Measurements from ENCODE around the gene DOCK8. TPM values are rescaled to one million over a fixed set of nuclear protein-coding genes. Genes with fewer than 3 reads are reported as not detected.

The DOCK8 gene
- polyA plus RNA-seq, 2 of the 4 experiments (the other 2 are of a cell fraction), result 0.27 to 0.68 TPM

DNA sequence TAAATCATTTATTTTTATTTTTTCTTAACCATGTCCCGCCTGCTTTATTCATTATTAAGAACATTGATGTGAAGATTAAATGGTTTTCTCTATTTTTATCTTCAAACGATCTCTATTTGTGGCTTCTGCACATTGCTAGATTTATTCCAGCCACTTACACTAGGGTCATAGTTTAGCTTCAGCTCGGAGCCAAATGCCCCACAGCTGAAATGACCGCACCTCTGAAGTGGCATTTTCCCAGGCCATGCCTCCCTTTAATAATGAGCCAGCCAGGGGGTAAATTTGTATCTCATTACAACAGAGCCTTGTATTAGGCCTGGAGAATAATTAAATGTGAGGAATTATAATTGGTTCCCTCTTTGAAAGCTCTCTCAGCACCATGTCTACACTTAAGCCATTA is 89.4 kb downstream of the DOCK8 start:
- TF ChIP-seq, protein P1, sequence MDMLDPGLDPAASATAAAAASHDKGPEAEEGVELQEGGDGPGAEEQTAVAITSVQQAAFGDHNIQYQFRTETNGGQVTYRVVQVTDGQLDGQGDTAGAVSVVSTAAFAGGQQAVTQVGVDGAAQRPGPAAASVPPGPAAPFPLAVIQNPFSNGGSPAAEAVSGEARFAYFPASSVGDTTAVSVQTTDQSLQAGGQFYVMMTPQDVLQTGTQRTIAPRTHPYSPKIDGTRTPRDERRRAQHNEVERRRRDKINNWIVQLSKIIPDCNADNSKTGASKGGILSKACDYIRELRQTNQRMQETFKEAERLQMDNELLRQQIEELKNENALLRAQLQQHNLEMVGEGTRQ (IDR thresholded peaks at IDR 0.05), result no peak
- no peak for TF ChIP-seq RFX5 (IDR thresholded peaks at IDR 0.05)
- no peak for TF ChIP-seq SMC3 (IDR thresholded peaks at IDR 0.05)
- no peak for TF ChIP-seq PHF8 (IDR thresholded peaks at IDR 0.05; ENCODE audit: borderline replicate concordance, low read depth)
- TF ChIP-seq FOSL2 (IDR thresholded peaks at IDR 0.05), result no peak
- no peak for TF ChIP-seq FOSL2 (CRISPR knock-in tag; IDR thresholded peaks at IDR 0.05)
- no peak for TF ChIP-seq HOXA7 (CRISPR knock-in tag; IDR thresholded peaks at IDR 0.05)
- TF ChIP-seq ZFP36 (IDR thresholded peaks at IDR 0.05; ENCODE audit: borderline replicate concordance, partially characterized antibody), result no peak
- no peak for TF ChIP-seq BHLHE40 (IDR thresholded peaks at IDR 0.05; ENCODE audit: low read depth, low read length)
- TF ChIP-seq RCOR1 (IDR thresholded peaks at IDR 0.05; ENCODE audit: low read depth, low read length), result no peak
- TF ChIP-seq, protein P2, sequence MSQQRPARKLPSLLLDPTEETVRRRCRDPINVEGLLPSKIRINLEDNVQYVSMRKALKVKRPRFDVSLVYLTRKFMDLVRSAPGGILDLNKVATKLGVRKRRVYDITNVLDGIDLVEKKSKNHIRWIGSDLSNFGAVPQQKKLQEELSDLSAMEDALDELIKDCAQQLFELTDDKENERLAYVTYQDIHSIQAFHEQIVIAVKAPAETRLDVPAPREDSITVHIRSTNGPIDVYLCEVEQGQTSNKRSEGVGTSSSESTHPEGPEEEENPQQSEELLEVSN (IDR thresholded peaks at IDR 0.05; ENCODE audit: borderline replicate concordance, low read depth), result no peak
- TF ChIP-seq MYC (IDR thresholded peaks at IDR 0.05; ENCODE audit: borderline replicate concordance, low read length), result no peak
- TF ChIP-seq ESRRA (IDR thresholded peaks at IDR 0.05; ENCODE audit: borderline replicate concordance, low read length), result no peak
- TF ChIP-seq EP300 (IDR thresholded peaks at IDR 0.05), result no peak
- TF ChIP-seq ZSCAN20 (CRISPR knock-in tag; IDR thresholded peaks at IDR 0.05), result no peak
- no peak for TF ChIP-seq NFE2L2 (conservative IDR thresholded peaks at IDR 0.05; ENCODE audit: low read length)
- no peak for TF ChIP-seq CHD2 (IDR thresholded peaks at IDR 0.05; ENCODE audit: low read length, partially characterized antibody)
- no peak for TF ChIP-seq EHF (CRISPR knock-in tag; IDR thresholded peaks at IDR 0.05)
- FAIRE-seq, result no peak
- Histone ChIP-seq H3K4me1 (no peaks in the 10 kb centered on the region), H3K9me3 (no peaks in the 10 kb centered on the region), H3K27ac (no peak overlapping the region), H3K4me2 (no peak overlapping the region), H3K4me3 (no peak overlapping the region)
- ATAC-seq, result no peak
- CTCF ChIA-PET, result interaction anchor here (1.3 kb wide), 1 partner anchor 14 kb away, joined by 4 read pairs; no protein-coding TSS in a partner anchor
- 44% methylated on average over 4 of the region's 4 CpGs for WGBS (ENCODE audit: missing lambda C conversion rate)
- POLR2A ChIA-PET, result no interaction called here
- no peak for DNase-seq (ENCODE audit: low read depth in 1 of 2, low spot score in 1 of 2)

DNA sequence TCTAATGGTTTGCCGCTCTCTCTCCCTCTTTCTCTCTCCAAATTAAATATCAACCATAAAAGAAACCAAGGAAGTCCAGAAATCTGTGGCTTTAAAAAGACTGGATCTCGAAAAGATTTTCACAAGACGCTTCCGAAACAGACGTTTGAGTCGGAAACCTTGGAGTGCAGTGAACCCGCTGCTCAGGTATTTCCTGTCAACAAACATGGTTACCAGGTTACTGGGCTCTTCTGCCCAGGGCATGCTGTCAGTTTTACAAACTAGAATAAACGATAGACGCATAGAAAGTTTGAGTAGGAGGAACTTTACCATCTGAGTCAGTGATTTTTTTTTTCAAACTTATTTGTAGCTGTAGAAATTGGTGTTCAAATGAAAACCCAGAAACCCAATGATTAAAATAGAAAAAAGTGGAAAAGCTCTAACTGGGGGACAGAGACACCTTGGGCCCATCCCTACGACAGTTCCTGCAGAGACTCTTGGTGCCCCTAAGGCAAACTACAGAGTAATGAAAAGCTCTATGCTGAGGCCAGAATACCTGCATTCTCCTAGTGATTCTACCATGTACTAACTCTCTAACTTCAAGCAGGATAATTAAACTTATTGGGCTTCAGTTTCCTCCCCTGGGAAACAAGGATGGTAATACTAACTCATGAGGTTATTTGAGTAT is 90.0 kb downstream of the DOCK8 start:
- DNase-seq (ENCODE audit: low read depth in 1 of 2, low spot score in 1 of 2), result no peak
- no peak for FAIRE-seq
- ChIA-PET CTCF (interaction anchor here (1.3 kb wide), 1 partner anchor 13 kb away, joined by 4 read pairs; no protein-coding TSS in a partner anchor), POLR2A (no interaction called here)
- no peak for ATAC-seq
- Histone ChIP-seq H3K4me3 (no peak overlapping the region), H3K4me2 (no peak overlapping the region), H3K9me3 (no peaks in the 10 kb centered on the region), H3K27ac (no peak overlapping the region), H3K4me1 (no peaks in the 10 kb centered on the region)
- TF ChIP-seq, protein P2 (IDR thresholded peaks at IDR 0.05; ENCODE audit: borderline replicate concordance, low read depth), result no peak
- TF ChIP-seq EP300 (IDR thresholded peaks at IDR 0.05), result no peak
- 31% methylated on average over 10 of the region's 10 CpGs for WGBS (ENCODE audit: missing lambda C conversion rate)

DNA sequence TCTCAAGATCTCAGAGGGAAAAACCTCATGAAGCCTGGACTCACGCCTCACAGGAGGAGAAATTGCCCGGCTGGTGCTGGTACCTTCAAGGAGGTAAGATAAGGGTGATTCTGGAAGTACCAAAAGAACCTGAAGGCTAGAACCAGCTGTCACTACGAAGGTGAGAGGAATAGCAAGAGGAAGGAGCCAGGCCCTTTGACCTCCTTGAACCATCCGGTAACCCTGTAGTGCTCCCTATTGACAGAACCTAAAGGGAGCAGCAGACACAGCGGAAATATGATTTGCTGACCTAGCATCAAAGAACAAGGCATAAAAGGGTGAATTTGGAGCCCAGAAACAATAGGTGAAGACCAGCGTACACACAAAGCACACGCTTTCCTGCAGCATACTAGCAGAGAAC is 92.2 kb downstream of the DOCK8 start:
- no peak for TF ChIP-seq RCOR1 (IDR thresholded peaks at IDR 0.05; ENCODE audit: low read depth, low read length)
- peak; percentile 83 for TF ChIP-seq MAFK (IDR thresholded peaks at IDR 0.05; ENCODE audit: partially characterized antibody)
- TF ChIP-seq, protein P3, sequence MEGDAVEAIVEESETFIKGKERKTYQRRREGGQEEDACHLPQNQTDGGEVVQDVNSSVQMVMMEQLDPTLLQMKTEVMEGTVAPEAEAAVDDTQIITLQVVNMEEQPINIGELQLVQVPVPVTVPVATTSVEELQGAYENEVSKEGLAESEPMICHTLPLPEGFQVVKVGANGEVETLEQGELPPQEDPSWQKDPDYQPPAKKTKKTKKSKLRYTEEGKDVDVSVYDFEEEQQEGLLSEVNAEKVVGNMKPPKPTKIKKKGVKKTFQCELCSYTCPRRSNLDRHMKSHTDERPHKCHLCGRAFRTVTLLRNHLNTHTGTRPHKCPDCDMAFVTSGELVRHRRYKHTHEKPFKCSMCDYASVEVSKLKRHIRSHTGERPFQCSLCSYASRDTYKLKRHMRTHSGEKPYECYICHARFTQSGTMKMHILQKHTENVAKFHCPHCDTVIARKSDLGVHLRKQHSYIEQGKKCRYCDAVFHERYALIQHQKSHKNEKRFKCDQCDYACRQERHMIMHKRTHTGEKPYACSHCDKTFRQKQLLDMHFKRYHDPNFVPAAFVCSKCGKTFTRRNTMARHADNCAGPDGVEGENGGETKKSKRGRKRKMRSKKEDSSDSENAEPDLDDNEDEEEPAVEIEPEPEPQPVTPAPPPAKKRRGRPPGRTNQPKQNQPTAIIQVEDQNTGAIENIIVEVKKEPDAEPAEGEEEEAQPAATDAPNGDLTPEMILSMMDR (IDR thresholded peaks at IDR 0.05), result peak; percentile 15; the same call in 1 of the 3 replicates
- TF ChIP-seq RAD21 (conservative IDR thresholded peaks at IDR 0.05 in 1 of 2, IDR thresholded peaks at IDR 0.05 in 1 of 2), result peak in 1 of 2 experiments; percentile 36; a peak in 2 of 5 replicates
- no peaks in the 10 kb centered on the region for H3K4me1 ChIP-seq
- CTCF ChIA-PET, result no interaction called here
- DNase-seq (ENCODE audit: low read depth in 1 of 2, low spot score in 1 of 2) (peak in 1 of 2 experiments; percentile 28), FAIRE-seq (no peak), ATAC-seq (0 out of 6 replicates have a peak, but pooled peaks of 1 of the 2 experiments have one; percentile 29)
- H3K9me3 ChIP-seq, result no peaks in the 10 kb centered on the region
- POLR2A ChIA-PET, result no interaction called here
- no peak overlapping the region for H3K27ac ChIP-seq
- H3K4me2 ChIP-seq, result no peak overlapping the region
- no peak overlapping the region for H3K4me3 ChIP-seq
- 39% methylated on average over 7 of the region's 7 CpGs for WGBS (ENCODE audit: missing lambda C conversion rate)
